Stomach (tissue), 9 donors: ENCODE results near the gene ABCB8. TPM values are rescaled to one million over a fixed set of nuclear protein-coding genes. Genes with fewer than 3 reads are reported as not detected.
A peak's percentile ranks its signal among the peaks of the same experiment; 100 is the strongest.

Experiments used
- DNase-seq, 2 donors: peaks; one replicate each; pipeline versions ENCODE4 v3.0.0 to v3.0.0-alpha.2; 2013 to 2019
- H3K27ac ChIP-seq, 5 donors: fragments of 200-600 bp in 4 of 5; sonication (generic) in 4 of 5; one replicate each; pipeline ENCODE4 v1.5.1; 2013 to 2019; ENCODE audit warnings: mild to moderate bottlenecking in 1 of 5, moderate library complexity in 1 of 5
- H3K27me3 ChIP-seq, 3 donors: fragments of 200-600 bp; sonication (generic); one replicate each; pipeline ENCODE4 v1.5.1; 2017 to 2019; ENCODE audit warnings: mixed run types in 1 of 3
- H3K36me3 ChIP-seq, 4 donors: fragments of 200-600 bp; sonication (generic); 1 replicate in 3 of 4; 2 replicates in 1 of 4; pipeline ENCODE4 v1.5.1; 2016 to 2019
- H3K4me1 ChIP-seq, 4 donors: fragments of 200-600 bp; sonication (generic); one replicate each; pipeline ENCODE4 v1.5.1; 2016 to 2019
- H3K4me3 ChIP-seq, 4 donors: fragments of 200-600 bp; sonication (generic) in 3 of 4; one replicate each; pipeline ENCODE4 v1.5.1; 2016 to 2019; ENCODE audit warnings: mild to moderate bottlenecking in 1 of 4
- H3K9me3 ChIP-seq, 4 donors: fragments of 200-600 bp; sonication (generic); one replicate each; pipeline ENCODE4 v1.5.1; 2016 to 2019
- EP300 ChIP-seq: sonication (generic); formaldehyde crosslinking; IDR thresholded peaks from one replicate; pipeline ENCODE4 v1.6.1; 2017; ENCODE audit warnings: antibody characterized with exemption
- POLR2A ChIP-seq, 4 donors: fragments of 450-650 bp; IDR thresholded peaks; one replicate each; pipeline ENCODE4 v1.6.1; 2016; ENCODE audit warnings: antibody characterized with exemption in 4 of 4, control low read depth in 2 of 4, mild to moderate bottlenecking in 1 of 4, moderate library complexity in 1 of 4
- POLR2AphosphoS5 ChIP-seq, 3 donors: sonication (generic); formaldehyde crosslinking; IDR thresholded peaks; one replicate each; pipeline ENCODE4 v1.6.1; 2016; ENCODE audit warnings: antibody characterized with exemption in 3 of 3
- WGBS, 5 donors: extraction: QIAGEN DNeasy Blood & Tissue Kit in 3 of 5; methylation state at CpG; one replicate each; pipeline versions ENCODE4 v1.1.5 to v1.1.7; 2013 to 2018; 5-methylcytosine and 5-hydroxymethylcytosine counted together
- intact Hi-C: fragments of 100-400 bp; cut with DNase I; formaldehyde crosslinking; loops from one replicate; pipeline ENCODE4 v1.15.1; 2023; ENCODE audit warnings: low total_unique reads
- polyA plus RNA-seq, 3 donors: library from polyadenylated mRNA; stranded (reverse); fragments of 200-250 nt; gene quantifications; one replicate each; pipeline ENCODE4 v1.2.3, GENCODE V29; 2013
- total RNA-seq, 5 donors: library from RNA; depleted of rRNA; stranded (reverse); fragments of >200 nt; gene quantifications; one replicate each; pipeline versions ENCODE4 v1.1.0 to v1.2.3, GENCODE V29; 2014 to 2016
- TF ChIP-seq, protein P1 (sequence below), 7 experiments: fragments of 450-650 bp in 4 of 7; fragments of 200-600 bp in 3 of 7; sonication (generic) in 3 of 7; IDR thresholded peaks; one replicate each; pipeline ENCODE4 v1.5.1; 2016 to 2019; ENCODE audit warnings: antibody characterized with exemption in 7 of 7, control low read depth in 2 of 7, mild to moderate bottlenecking in 1 of 7
- donor health status: healthy with polysubstance abuse.
- donor health status: Bipolar disorder and iron deficiency.
- donor health status: healthy.

Gene ABCB8
- total and polyA plus RNA-seq, 8 donors, result 9.5 to 57.2 (median 19.4) TPM

GRCh38 chr7:151079199-151079910 lies 51.1 kb downstream of the ABCB8 start:
- H3K36me3 ChIP-seq, result peaks cover 19 to 35% (median 33%) of the 10 kb centered on the region in 4 donors
- 69 to 82% (median 77%) methylated on average over 20 to 27 of the region's 27 CpGs for WGBS, 5 donors
- H3K4me1 ChIP-seq, result peaks cover 58 to 72% (median 70%) of the 10 kb centered on the region in 4 donors
- no peak for DNase-seq
- H3K27ac ChIP-seq, result peak overlapping the region in 4 of 5 donors; percentile 93 to 97 (median 96)
- TF ChIP-seq, protein P1, sequence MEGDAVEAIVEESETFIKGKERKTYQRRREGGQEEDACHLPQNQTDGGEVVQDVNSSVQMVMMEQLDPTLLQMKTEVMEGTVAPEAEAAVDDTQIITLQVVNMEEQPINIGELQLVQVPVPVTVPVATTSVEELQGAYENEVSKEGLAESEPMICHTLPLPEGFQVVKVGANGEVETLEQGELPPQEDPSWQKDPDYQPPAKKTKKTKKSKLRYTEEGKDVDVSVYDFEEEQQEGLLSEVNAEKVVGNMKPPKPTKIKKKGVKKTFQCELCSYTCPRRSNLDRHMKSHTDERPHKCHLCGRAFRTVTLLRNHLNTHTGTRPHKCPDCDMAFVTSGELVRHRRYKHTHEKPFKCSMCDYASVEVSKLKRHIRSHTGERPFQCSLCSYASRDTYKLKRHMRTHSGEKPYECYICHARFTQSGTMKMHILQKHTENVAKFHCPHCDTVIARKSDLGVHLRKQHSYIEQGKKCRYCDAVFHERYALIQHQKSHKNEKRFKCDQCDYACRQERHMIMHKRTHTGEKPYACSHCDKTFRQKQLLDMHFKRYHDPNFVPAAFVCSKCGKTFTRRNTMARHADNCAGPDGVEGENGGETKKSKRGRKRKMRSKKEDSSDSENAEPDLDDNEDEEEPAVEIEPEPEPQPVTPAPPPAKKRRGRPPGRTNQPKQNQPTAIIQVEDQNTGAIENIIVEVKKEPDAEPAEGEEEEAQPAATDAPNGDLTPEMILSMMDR (IDR thresholded peaks at IDR 0.05), result no peak
- TF ChIP-seq EP300 (no peak), POLR2AphosphoS5 (IDR thresholded peaks at IDR 0.05) (no peak), POLR2A (IDR thresholded peaks at IDR 0.05) (no peak)
- no peaks in the 10 kb centered on the region for H3K27me3 ChIP-seq
- H3K9me3 ChIP-seq, result no peaks in the 10 kb centered on the region
- intact Hi-C loops, result no loop called here
- peak overlapping the region; percentile 74 to 97 (median 94) for H3K4me3 ChIP-seq

- intact Hi-C loops, result no loop called here
- H3K27me3 ChIP-seq, result no peaks in the 10 kb centered on the region
- 0 to 2% (median 1%) methylated on average over 19 to 31 of the region's 31 CpGs for WGBS, 5 donors
- peaks cover 58 to 75% (median 72%) of the 10 kb centered on the region in 4 donors for H3K4me1 ChIP-seq
- peak overlapping the region; percentile 93 to 97 (median 96) for H3K27ac ChIP-seq
- peak in 1 of 2 donors; percentile 62 for DNase-seq
- H3K9me3 ChIP-seq, result no peaks in the 10 kb centered on the region
- no peak for TF ChIP-seq EP300
- TF ChIP-seq, protein P1 (IDR thresholded peaks at IDR 0.05), result no peak
- TF ChIP-seq POLR2A (IDR thresholded peaks at IDR 0.05), result no peak
- TF ChIP-seq POLR2AphosphoS5 (IDR thresholded peaks at IDR 0.05), result no peak
- peak overlapping the region; percentile 74 to 97 (median 94) for H3K4me3 ChIP-seq
- H3K36me3 ChIP-seq, result peaks cover 12 to 27% (median 26%) of the 10 kb centered on the region in 4 donors
Observed at GRCh38 chr7:151080067-151080521, 51.8 kb downstream of the ABCB8 start.

DNA sequence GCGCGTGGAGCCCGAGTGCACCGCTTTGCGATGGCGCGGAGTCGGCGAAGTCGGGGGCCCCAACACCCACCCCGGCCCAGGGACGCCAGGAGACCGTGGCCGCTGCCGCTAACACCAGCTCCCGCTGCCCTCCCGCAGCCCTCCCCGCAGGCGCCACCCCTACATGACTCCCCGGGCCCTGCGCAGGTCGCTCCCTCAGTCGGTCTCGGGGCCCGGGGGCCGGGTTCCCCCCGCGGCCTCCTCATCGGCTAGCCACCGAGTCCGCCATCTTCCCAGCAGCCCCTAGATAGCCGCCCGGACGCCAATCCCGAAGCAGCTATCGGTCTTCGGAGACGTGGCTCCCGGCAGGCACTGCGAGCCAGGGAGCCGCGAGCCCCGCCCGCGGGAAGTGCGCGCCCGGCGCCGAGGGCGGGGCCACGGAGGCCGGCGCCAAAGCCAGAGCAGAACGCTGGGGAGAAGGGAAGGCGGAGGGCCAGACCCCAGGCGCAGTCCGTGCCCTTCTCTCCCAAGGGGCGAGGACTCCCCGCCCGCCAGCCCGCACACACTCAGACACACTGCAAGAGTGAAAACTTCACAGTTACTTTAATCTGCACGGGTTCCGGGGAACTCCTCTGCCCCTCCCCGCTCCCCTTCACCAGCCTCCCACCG lies 52.4 kb downstream of the ABCB8 start, which contains the start of gene FASTK:
FASTK (minus strand) TSS at position 288 of the 648 bp plus-strand sequence; CDS start at position 245, 43 bp downstream.
- Histone ChIP-seq H3K27me3 (no peaks in the 10 kb centered on the region), H3K4me1 (peaks cover 62 to 80% (median 78%) of the 10 kb centered on the region in 4 donors), H3K36me3 (peaks cover 6 to 22% (median 20%) of the 10 kb centered on the region in 4 donors), H3K4me3 (peak within 1 kb of the TSS; percentile 74 to 97 (median 94)), H3K9me3 (no peaks in the 10 kb centered on the region), H3K27ac (peak within 1 kb of the TSS; percentile 93 to 97 (median 96))
- DNase-seq, result peak; percentile 92 to 97
- intact Hi-C loops, result no loop called here
- 0 to 1% (median 1%) methylated on average over 19 to 66 of the region's 66 CpGs for WGBS, 5 donors
- TF ChIP-seq POLR2A (IDR thresholded peaks at IDR 0.05), result peak in 1 of 4 donors; percentile 41
- TF ChIP-seq, protein P1 (IDR thresholded peaks at IDR 0.05), result no peak
- no peak for TF ChIP-seq EP300
- peak; percentile 70 to 90 (median 74) for TF ChIP-seq POLR2AphosphoS5 (IDR thresholded peaks at IDR 0.05)
